ENCODE results near the gene SIK3.
"Not testable (repeated sequence)": the region's sequence is repeated elsewhere in the genome, so short reads cannot be mapped to it uniquely, and the experiment has no call there.

The SIK3 gene

DNA sequence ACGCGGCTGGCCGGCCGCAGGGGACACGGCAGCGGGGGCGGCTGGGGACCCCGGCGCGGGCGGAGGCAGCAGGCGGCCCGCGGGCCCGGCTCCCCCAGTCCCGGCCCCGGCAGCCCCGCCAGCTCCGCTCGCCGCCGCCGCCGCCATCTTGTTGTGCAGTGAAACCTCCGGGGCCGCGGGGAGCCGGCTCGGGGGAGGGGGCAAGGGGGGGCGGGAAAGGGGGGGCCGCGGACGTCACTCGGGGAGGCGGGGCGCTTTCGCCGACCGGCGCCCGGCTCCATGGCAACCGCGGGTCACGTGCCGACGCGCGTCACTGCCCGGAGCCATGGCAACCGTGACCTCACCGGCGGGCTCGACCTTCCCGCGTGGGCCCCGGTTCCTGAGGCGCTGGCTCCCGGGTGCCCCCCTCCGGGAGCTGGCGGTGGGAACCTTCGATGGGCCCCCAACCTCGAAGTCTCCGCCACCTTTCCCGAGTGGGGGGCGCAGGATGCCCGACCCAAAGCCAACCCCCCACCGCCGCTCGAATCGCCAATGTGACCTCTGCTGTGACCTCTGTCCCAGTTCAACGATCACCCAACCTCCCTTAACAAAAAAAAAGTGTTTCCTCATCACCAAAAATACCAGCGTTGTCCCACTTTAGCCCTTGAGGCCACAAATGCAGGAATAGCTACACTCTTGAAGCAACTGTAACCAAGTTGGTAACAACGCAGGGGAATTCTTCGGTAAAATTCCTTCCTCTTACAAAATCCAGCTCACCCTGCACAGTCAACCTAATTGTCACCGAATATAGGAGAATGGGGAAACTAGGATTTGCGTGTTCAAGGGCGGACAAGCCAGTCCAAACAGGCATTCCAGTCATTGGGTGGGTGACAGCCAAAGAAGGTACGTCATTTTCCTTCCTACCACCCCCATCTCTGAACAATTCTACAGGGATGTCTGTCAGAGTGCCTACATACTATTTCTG, at the start of gene SIK3:
SIK3 (minus strand) TSS at position 160 of the 964 bp plus-strand sequence; CDS start at position 147, 13 bp downstream.
- peak; percentile 78 to 82 for DNase-seq (ENCODE audit: low read depth in 2 of 2)

DNA sequence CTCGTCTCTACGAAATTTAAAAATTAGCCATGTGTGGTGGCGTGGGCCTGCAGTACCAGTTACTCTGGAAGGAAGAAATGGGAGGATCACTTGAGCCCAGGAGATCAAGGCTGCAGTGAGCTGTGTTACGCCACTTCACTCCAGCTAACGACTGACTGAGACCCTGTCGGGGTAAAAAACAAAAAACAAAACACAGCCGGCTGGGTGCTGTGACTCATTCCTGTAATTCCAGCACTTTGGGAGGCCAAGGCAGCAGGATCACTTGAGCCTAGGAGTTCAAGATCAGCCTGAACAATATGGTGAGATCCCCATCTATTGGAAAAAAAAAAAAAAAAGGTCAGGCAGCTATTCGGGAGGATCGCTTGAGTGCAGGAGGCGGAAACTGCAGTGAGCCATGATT, 48.3 kb upstream of the SIK3 start:
- DNase-seq (ENCODE audit: low read depth in 2 of 2): no peak

DNA sequence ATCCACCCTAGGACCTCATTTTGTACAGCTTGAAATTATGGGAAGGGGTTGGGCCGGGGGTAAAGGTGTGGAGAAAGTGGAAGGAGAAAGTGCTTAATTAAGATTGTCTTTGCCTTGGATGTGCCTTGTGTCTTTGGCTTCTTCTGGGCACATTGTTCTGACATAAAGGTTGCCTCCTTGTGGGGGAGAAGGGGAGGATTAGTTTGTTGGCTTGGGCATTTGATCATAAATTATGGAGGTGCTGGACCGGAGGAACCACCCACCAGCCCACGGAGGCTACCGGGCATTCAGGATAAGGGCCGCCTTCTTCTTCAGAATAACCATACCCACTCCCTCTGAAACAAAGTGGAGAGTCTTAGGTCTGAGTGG, 47.1 kb upstream of the SIK3 start:
- no peak for DNase-seq (ENCODE audit: low read depth in 2 of 2)

DNA sequence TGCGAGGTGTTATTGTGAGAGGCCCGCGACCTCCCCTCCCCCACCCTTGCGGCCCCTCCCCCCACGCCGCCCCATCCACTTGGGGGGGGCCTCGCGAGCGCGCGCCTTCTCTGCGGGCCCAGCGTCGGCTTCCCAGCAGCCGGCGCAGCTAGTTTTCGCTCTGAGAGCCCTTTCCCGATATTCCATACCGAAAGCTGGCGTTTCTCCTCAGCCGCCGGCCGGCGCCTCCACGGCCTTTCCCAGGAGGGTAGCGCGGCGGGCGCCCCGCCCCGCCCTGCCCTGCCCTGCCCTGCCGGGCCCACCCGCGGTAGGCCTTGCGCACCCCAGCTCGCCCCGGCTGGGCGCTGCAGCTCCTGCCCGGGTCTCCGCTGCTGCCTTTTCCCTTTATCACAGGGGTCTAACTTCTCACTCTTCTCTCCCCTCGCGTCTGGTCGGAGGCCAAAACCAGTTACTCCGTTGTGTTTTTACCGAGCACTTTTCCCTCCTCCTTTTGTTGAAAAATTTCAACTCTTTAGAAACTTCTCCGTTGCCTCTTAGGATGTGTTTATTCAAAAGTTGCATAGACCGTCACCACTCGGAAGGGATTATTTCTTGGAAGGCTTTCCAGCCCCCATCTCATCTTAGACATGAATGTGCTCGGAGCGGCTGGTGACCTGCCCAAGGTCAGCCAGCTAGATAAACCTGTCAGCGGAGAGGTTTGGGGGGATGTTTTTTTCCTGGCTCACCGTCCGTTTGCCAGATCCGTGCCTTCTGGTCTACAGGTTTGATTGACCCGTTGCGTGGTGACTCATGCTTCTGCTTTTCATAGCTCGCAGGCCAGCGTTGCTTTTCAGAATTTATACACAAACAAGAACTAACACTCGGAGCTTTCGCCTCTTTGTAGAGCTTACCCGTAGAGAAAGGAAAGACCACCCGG, 46.5 kb upstream of the SIK3 start:
- DNase-seq (ENCODE audit: low read depth in 2 of 2): no peak

DNA sequence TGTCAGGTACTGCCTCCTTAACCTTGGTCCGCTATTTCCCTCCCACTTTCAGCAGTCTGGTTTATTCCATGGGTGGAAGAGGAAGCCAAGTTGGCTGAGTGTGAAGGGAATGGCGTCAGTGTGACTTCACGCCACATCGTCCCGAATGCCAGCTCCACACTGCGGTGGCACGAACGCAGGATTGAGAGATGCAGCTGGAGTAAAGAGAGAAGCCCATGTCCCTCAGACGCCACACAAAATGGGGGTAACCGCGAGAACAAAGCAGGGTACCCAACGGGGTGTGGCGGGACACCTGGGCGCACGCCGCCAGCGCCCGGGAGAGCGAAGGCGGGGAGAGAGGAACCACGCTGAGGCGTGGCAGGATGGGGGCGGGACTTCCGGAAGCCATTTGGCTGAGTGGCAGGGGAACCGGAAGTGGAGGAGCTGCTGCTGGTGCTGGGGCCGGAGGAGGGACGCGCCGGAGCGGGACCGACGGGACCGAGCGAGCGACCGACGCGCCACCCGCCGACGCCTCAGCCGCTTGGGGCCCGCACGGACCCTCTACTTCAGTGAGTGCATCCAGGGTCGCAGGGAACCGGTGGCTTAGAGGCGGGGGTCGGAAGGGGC, 45.7 kb upstream of the SIK3 start, which contains the start of gene PAFAH1B2:
PAFAH1B2 (plus strand) TSS at position 417 of the 606 bp plus-strand sequence. CDS start 8,161 bp downstream, outside the sequence.
- peak; percentile 72 to 74 for DNase-seq (ENCODE audit: low read depth in 2 of 2)

DNA sequence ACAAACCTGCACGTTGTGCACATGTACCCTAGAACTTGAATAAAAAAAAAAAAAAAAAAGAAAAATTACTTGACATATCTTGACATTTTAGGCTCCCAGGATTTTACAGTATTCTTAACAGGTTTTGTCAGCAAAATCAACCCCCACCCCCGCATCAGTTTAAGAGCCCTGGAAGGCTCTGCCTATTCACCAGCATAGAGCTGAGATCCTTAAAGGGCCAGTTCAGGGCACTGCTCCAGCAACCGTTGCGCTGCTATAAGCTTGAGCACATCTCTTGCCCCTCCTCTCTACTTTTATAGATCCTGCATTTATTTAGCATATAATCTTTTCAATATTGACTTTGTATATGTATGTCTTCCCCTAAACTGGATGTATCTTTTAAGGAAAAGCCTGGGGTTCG, 45.2 kb upstream of the SIK3 start:
- no peak for DNase-seq (ENCODE audit: low read depth in 2 of 2)

DNA sequence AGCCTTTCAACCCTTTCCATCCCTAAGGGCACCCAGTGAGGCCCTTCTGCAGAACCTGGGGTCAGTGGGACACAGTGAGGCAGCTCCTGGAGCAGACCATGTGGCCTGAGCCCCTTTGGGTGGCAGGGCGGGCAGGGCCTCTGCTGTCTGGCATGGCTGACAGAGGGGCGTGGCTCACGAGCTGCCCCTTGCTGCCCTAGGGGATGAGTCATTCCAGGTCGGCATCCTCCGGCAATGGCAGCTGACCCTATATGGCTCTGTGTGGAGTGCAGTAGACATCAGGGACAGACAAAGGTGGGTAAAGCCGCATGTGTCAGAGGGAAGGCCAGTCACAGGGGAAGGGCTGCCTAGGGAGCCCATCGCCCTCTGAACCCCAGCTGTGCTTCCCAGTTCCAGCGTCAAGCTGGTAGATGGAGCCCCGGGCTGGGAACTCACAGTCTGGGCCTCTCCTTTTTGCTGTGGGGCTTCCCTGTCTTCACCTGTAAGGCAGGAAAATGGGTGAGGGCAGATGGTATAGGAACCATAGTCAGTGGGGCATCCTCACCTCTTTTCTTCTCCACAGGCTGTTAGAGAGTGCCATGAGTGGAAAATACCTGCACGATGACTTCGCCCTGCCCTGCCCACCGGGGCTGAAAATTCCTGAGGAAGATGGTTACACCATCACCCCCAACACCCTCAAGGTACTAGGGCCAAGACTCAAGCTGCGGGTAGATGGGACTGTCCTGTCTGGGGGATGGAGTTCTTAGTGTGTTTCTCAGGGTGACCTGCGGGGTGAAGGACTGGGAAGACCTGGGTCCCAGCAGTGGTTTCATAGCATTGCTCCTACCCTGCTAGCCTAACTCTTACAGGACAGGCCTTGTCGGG, 39.2 kb upstream of the SIK3 start:
- DNase-seq (ENCODE audit: low read depth in 2 of 2): not testable (repeated sequence)

DNA sequence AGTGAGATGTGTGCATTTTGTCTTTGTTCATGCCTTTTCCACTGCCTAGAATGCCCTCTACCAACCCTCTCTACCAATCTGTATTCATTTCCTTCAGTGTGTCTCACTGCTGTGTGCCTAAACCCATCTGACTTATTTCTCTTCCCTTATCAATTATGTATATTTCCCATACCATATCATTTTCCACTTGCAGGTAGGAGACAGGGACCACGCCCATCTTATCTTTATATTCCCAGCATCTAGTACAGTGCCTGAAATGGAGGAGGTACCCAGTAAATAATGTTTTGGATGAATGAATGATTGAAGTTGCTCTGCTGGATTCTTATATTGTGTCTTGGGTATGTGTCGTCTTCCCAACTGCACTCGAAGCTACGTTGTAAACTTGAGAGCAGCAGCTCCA, 36.8 kb upstream of the SIK3 start:
- not testable (repeated sequence) for DNase-seq (ENCODE audit: low read depth in 2 of 2)

DNA sequence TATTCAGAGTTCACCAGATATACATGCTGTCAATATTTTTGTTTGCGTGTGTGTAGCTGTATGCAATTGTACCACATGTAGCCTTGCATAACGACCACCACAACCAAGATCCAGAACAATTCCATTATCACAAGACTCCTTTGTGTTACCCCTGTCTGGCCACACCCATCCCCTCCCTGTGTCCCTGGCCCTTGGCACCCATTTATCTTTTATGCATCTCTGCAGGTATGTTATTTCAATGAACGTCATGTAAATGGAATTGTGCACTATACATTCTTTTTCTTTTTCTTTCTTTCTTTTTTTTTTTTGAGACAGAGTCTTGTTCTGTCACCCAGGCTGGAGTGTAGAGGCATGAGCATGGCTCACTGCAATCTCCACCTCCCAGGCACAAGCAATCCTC, 36.2 kb upstream of the SIK3 start:
- DNase-seq (ENCODE audit: low read depth in 2 of 2): no peak

DNA sequence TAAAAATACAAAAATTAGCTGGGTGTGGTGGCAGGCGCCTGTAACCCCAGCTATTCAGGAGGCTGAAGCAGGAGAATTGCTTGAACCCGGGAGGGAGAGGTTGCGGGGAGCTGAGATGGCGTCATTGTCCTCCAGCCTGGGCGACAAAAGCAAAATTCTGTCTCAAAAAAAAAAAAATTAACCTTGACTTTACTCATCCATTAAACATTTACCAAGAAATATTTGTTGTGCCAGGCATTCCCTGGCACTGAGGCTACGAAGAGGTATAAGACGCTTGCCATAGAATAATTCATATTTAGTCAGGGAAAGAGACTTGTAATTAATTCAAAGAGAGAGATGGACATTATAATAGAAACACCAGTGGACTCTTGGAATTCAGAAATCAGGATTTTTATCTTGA, 32.7 kb upstream of the SIK3 start:
- DNase-seq (ENCODE audit: low read depth in 2 of 2): no peak

DNA sequence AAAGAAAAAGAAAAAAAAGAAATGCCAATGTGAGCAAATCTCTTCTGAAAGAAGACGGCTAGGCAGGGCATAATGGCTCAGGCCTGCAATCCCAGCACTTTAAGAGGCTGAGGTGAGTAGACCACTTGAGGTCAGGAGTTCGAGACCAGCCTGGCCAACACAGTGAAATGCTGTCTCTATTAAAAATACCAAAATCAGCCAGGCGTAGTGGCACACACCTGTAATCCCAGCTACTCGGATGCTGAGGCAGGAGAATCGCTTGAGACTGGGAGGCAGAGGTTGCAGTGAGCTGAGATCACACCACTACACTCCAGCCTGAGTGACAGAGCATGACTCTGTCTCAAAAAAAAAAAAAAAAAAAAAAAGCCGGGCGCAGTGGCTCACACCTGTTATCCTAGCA, 32.2 kb upstream of the SIK3 start:
- not testable (repeated sequence) for DNase-seq (ENCODE audit: low read depth in 2 of 2)

DNA sequence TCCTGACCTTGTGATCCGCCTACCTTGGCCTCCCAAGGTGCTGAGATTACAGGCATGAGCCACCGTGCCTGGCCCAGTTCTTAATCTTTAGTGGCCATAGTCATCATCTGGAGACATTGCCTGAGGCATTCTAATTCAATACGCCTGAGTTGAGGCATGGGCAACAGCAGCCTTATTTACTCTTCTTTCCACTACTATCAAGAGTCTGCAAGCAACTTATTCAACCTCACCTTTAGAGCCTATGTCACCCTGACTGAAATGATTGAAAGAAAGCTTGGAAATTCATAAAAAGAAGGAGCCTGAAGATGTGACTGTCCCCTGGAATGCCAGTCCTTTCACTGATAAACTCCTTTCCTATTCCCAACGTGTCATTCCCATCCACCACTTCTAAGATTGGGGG, 30.1 kb upstream of the SIK3 start:
- DNase-seq (ENCODE audit: low read depth in 2 of 2): no peak

DNA sequence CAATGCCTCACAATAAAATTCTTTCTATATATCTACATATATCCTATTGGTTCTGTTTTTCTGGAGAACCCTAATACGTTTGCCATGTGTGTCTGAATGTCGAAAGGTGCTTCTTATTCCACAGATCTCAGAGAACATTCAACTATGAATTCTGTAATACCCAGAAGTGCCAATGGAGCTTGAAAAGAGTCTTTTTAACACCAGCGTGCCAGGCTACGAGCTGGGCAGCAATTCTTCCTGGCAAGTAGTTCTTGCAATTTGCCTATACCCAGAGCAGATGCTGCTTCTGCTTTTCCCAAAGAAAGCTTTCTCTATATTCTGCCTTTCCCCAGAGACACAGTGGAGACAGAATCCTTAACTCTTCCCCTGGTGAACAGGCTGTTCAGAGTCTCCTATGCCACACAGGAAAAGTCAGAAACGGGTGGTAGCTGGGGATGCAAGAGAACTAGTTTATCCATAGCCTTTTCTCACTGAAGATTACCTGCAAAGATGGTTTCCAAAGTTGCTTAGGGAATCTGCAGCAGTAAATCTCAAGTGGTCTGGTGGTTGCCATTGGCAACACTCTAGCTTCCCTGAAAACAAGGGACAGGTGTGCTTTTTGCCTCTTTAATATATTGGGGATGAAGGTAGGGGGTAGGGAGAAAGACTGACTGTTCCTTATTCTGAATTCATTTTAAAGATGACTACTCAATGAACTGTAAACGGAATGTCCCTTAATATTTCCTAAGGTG, 29.1 kb upstream of the SIK3 start:
- no peak for DNase-seq (ENCODE audit: low read depth in 2 of 2)

DNA sequence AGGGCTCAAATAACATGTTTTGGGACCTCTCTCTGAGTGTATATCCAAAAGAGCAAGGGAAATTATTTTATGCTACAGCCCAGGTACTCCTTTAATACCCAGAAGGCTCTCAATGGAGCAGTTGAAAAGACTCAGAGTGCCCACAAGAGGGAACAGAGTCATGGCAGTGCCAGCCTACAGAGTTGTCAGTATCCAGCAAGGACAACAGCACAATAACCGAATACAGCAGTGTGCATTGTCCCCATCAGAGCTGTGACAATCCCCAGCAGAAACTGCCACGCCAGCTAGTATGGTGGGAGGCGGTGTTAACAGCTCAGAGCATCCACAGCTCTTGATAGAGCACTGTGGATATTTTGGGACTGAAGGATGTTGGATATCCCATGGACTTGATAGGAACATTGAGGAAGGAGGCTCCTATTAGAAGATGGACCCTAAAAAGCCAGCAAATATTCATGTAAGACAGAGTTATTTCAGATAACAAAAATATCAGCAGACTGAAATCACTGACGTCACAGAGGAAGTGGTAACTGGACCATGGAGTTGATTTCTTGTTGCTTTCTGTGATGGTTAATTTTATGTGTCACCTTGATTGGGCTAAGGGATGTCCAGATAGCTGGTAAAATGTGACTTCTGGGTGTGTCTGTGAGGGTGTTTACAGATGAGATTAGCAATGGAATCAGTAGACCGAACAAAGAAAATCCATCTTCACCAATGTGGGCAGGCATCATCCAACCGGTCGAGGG, 28.2 kb upstream of the SIK3 start:
- DNase-seq (ENCODE audit: low read depth in 2 of 2): no peak

DNA sequence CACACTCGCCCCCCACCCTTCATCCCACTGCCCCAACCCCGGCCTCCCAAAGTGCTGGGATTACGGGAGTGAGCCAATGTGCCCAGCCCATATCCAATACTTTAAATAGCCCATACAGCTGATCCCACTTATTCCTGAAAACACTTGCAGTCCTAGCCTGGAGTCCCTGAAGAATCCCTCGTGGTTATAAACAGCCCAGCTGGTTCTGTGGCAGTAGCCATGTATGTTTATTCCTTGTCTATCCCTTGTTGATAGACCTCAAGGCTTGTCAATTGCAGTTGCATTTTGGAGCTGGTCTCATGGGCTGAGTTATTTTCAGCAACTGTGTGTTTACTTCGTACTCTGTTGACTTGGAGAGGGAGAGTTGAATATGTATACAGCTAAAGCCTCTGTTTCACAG, 24.3 kb upstream of the SIK3 start:
- no peak for DNase-seq (ENCODE audit: low read depth in 2 of 2)

DNA sequence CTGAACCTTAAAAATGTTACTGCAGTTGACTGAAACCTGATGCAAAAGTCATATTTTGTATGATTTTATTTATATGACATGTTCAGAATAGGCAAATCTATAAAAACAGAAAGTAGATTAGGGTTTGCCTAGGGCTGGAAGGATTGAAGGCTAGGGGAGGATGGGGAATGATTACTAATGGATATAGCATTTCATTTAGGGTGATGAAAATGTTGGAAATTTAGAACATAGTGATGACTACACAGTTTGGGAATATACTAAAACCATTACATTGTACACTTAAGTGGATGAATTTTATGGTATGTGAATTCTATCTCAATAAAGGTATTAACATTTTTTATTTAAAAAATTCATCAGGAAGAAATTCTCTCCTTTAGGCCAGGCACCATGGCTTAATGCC, 22.9 kb upstream of the SIK3 start:
- DNase-seq (ENCODE audit: low read depth in 2 of 2): peak; percentile 46 to 59

DNA sequence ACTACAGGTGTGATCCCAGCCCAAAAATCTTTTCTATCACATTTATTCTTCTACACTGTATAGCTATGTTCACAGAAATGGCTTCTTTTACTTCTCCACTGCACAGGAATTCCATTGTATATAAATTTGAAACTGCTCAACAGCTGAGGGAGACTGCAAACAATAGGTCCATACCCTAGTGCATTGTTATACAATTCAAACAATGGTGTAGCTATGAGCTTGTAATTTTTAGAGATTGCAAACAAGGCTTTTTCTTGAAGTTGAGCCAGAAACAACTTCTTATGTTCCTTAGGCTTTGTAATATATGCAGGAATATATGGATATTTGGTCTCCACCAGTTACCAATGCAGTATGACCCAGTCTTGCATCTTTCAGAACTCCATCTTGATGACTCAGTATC, 19.5 kb upstream of the SIK3 start:
- DNase-seq (ENCODE audit: low read depth in 2 of 2): no peak

DNA sequence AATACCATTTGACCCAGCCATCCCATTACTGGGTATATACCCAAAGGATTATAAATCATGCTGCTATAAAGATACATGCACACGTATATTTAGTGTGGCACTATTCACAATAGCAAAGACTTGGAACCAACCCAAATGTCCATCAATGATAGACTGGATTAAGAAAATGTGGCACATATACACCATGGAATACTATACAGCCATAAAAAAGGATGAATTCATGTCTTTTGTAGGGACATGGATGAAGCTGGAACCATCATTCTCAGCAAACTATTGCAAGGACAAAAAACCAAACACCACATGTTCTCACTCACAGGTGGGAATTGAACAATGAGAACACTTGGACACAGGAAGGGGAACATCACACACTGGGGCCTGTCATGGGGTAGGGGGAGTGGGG, 14.7 kb upstream of the SIK3 start:
- not testable (repeated sequence) for DNase-seq (ENCODE audit: low read depth in 2 of 2)

DNA sequence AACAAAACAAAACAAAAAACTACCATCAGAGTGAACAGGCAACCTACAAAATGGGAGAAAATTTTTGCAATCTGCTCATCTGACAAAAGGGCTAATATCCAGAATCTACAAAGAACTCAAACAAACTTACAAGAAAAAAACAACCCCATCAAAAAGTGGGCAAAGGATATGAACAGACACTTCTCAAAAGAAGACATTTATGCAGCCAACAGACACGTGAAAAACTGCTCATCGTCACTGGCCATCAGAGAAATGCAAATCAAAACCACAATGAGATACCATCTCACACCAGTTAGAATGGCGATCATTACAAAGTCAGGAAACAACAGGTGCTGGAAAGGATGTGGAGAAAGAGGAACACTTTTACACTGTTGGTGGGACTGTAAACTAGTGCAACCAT, 14.3 kb upstream of the SIK3 start:
- DNase-seq (ENCODE audit: low read depth in 2 of 2): not testable (repeated sequence)
